HG03571 (cell line): Measurements from ENCODE around the gene SUMO3.

Experiments
- ATAC-seq: cut with Tn5 transposase; IDR thresholded peaks from one replicate; pipeline ENCODE4 v1.9.1; 2021; ENCODE audit not compliant: unreplicated experiment

Gene SUMO3

DNA sequence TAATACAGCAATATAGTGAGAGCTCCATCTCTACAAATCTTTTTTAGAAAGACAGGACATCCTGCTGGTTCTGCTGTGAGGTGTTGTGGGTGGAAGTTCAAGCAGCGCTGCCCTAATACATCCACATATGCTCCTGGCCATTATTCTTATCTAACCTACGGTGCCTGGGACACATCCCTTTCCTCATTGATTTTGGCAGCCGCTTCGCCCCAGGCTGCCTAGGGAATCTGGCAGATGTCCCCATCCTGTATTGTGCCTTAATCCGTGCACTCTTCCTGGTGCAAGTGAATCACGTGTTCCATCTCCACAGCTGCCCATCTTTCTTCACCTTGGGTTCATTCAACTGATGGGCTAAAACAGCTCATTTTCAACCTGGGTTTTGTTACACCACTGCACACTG lies 13.1 kb downstream of the SUMO3 start:
- ATAC-seq, result no peak

DNA sequence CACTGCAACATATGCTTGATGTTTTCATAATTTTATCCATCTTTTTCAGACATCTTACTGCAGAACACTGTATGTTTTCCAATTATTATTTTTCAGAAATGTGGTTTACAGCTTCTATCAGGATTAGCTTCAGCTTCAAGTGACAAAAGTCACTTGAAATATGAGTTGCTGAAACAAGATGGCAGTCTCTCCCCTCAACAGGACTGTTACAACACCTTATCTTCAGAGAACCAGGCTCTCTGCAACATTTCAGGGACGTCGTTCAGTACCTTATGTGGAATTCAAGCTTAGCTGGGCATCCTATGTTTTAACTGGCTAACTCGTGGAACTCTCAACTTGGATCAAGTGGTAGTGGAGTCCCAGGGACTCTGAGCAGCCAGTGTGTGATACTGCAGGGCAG lies 14.2 kb downstream of the SUMO3 start:
- no peak for ATAC-seq

DNA sequence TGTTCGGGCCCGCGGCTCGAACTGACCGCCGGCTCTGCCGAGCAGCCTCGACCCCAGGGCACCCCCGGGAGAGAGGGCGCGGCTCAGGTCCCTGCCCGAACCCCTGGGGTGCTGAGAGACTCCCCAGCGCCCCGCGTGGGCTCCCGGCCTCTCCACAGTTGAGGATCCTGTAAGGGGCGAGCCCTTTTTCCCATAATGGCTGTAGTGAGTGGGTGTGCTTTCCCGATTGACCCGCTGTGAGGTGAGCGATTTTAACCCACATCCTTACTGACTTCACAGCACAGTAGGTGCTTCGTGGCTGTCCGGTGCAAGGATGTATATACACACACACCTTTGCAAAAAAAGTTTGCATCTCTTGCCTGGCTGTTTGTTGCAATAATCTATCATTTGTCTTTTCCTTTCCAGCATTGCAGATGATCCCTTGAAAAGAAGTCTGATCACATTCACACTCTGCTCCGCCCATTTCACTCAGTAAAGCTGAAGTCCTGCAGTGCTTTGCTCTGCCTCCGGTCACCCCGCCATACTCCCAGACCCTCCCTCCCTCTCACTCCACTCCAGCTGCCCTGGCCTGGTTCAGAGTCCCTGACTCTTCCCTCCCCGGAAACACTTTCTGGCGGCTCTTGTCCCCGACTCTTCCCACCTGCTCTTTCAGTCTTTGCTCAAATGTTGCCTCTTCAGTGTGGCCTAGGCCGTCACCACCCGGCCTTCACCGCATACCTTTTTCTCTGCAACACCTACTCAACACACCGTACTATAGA lies 15.3 kb downstream of the SUMO3 start:
- no peak for ATAC-seq

DNA sequence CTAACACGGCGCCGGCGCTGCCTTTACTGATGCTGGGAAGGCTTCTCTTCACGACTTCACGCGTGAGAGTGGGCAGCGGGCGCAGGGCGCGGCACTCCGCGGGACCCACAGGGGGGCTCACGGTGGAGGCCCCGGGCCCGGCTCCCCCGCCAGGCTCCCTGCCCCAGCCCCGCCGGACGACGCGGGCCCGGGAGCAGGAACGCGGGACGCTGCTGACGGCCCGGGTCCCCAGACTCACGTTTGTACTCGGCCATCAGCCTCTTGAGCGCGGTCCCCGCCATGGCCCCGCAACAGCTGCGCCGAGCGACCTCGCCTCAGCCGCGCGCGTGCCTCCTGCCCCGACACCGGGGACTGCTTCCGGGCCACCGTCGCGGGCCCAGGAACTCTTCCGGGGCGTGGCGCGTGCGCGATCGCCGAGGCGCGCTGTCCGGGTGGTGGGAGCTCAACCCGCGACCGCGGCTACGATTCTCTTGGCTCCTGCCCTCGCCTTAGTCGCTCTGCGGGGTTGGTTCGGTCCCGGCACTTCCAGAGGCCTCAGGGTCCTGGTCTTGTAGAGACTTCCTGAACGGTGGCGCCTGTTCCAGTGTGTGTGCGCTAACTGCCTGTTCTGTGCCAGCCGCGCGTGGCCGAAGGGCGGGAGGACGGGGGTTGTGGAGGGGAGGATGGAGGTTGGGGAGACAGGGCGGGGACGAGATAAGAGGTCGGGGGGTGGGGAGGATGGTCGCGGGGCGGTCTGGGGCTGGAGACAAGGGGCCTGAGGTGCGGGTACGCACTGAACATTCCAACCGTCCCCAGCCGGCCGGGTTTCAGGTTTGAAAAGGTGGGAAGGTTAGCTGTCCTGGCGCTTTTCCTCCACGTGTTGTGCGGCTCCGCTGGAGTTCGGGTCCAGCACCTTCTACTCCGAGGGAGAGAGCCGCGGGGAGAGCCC lies 16.1 kb downstream of the SUMO3 start, which contains the start of gene UBE2G2:
Gene UBE2G2 (minus strand): TSS at position 353 of the 928 bp plus-strand sequence. CDS start 72 bp downstream, at position 281.
- ATAC-seq, result peak; percentile 71

DNA sequence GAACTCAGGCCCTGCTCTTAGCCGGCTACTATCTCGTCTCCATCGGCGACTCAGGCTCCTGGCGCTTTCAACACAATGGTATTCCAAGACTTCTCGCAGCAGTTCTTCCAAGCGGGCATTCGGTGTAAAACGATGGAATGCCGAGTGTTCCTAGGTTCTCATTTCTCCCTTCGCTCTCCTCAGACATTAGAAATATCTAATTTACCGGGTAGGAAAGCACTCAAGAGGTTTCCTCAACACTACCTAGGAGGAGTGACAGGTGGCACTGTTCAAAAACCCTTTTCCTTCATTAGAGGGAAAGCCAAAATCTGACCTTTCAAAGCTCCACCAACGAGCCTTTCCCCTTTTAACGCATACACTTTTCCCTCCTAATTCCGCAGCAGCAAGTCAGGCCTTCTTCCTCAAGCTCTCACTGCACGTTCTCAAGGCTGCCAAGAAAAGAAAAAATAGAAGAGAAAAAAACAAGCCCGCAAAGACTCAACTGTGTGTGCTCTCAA lies 16.8 kb downstream of the SUMO3 start:
- ATAC-seq, result no peak

DNA sequence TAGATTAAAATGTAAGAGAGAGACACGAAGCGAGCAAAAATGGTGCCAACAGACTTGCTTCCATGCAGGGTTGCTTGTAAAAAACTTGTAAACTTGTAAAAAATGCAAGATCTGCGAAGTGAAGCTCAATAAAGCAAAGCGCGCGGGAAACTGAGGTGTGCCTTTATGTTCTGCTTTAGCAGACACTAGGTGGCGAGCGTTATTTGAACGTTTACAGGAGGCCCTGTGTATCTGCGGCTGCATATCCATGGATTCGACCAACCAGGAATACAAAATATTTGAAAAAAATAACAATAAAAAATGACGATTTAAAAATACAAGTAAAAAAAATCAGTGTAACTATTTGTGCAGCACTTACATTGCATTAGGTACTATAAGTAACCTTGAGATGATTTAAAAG lies 17.8 kb downstream of the SUMO3 start:
- no peak for ATAC-seq

DNA sequence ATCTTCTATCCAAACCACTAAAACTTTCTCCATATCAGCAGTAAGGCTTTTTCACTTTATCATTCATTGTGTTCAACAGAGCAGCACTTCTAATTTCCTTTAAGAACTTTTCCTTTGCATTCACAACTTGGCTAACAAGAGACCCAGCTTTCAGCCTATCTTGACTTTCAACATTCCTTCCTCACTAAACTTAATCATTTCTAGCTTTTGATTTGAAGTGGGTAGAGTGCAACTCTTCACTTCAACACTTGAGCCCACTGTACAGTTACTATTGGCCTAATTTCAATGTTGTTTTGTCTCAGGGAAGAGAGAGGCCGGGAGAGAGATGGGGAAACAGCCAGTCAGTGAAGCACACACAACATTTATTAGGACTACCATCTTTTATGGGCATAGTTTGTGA lies 18.2 kb downstream of the SUMO3 start:
- ATAC-seq, result no peak

DNA sequence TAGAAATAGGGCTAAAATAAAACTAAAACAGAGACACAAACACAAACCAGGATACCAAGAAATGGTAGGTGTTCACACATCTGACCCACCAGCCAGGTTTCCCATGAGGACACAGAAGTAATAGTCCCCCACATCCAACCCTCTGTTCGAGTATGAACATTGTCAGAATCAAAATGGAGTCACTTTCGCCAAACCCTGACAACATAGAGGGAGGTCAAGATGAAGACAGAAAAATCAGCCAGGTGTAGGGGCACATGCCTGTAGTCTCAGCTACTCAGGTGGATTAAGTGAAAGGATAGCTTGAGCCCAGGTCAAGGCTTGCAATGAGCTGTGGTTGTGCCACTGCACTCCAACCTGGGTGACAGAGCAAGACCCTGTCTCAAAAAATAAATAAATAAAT lies 20.1 kb downstream of the SUMO3 start:
- ATAC-seq, result no peak

DNA sequence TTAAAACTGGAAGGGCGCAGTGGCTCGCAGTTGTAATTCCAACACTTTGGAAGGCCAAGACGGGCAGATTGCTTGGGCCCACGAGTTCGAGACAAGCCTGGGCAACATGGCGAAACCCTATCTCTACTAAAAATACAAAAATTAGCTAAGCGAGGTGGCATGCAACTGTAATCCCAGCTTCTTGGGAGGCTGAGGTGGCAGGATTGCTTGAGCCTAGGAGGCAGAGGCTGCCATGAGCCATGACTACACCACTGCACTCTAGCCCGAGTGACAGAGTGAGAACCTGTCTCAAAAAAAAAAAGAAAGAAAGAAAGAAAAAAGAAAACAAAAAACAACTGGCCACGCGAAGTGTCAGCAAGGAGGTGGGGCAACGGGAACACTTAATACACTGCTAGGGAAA lies 22.5 kb downstream of the SUMO3 start:
- no peak for ATAC-seq

DNA sequence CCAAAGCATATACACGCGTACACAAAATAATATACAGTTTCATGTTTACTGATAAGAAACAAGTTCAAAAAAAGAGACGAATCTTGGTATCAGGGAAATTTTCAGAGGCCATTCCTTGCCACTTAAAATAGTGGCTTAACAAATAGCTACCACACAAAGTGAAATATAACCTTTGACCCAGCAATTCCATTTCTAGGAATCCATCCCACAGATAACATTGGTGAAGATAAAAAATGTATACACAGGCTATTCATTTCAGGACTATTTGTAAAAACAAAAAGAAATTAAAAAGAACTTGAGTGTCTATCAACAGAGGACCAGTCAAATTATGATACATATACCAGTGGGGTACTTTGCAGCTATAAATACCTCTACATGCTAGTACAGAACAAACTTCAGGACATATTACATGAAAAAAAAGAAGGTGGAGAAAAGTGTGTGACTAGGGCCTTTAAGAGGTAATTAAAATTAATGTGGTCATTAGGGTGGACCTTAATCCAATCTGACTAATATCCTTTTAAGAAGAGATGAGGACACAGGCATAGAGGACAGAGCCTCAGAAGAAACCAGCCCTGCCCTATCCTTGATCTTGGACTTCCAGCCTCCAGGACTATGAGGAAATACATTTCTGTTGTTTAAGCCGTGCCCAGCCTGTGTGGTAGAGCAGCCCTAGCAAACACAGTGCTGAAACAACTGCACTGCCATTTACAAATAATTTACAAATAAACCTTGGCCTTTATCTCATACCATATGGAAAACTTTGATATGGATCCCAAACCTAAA lies 24.1 kb downstream of the SUMO3 start:
- no peak for ATAC-seq

DNA sequence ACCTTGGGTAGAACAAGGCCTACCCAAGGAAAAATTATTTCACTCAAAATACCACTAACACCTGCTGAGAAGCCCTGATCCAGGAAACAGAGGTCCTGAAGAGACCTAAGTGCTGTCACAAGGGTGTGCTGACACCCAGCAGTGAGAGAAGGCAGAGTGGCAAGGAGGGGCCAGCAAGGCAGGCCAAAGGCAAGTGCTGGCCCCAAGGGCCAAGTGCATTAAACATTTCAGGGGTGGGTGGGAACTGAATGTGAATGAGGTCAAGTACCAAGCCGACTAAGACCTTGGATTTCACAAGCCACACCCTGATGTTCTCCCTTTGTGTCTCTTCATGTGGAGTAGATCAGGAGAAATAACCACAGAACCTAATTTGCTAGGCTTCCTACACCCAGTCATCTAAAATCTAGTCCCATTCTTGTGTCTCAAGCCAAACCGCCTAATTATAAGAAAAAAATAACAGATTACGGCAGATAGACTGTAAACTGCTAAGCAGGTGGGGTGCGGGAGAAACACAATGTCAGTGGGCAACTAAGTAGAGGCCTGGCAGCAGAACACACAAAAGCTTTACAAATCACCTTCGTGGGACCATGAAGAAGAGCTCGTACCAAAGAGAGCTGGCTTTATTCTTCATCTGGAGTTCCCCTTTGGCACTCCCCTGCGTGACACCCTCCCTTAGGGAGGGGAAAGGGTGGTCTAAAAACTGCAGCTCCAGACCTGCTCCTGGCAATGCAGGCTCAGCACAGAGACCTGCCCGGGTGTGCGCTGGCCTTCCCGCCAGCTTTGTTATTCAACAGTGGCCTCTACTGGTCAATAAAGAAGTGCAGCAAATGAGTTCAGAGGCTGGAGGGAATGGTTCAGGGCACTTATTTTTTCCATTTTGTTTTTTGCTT lies 24.9 kb downstream of the SUMO3 start:
- ATAC-seq, result peak; percentile 53

DNA sequence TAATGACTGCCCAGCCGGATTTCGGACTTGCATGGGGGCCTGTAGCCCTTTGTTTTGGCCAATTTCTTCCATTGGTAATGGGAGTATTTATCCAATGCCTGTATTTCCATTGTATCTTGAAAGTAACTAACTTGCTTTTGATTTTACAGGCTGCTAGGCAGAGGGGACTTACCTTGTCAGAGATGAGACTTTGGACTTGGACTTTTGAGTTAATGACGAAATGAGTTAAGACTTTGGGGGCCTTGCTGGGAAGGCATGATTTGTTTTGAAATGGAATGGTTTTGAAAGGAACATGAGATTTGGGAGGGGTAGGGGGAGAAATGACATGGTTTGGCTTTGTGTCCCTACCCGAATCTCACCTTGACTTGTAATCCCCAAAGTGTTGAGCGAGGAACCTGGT lies 25.9 kb downstream of the SUMO3 start:
- no peak for ATAC-seq

DNA sequence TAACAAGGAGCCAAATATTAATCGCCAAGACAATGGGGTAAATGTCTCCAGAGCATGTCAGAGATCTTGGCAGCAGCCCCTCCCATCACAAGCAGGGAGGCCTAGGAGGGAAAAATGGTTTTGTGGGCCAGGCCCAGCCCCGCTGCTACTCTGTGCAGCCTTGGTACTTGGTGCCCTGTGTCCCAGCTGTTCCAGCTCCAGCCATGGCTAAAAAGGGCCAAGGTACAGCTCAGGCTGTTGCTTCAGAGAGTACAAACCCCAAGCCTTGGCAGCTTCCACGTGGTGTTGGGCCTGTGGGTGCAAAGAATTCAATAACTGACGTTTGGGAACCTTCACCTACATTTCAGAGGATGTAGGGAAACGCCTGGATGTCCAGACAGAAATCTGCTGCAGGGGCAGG lies 26.6 kb downstream of the SUMO3 start:
- ATAC-seq, result no peak

DNA sequence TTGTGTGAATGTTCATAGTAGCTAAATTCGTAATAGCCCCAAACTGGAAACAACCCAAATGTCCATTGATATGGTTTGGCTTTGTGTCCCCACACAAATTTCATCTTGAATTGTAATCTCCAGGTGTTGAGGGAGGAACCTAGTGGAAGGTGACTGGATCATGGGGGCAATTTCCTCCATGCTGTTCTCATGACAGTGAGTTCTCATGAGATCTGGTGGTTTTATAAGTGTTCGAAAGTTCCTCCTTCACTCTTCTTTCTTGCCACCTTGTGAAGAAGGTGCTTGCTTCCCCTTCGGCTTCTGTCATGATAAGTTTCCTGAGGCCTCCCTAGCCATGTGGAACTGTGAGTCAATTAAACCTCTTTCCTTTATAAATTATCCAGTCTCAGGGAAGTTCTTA lies 27.5 kb downstream of the SUMO3 start:
- ATAC-seq, result no peak

DNA sequence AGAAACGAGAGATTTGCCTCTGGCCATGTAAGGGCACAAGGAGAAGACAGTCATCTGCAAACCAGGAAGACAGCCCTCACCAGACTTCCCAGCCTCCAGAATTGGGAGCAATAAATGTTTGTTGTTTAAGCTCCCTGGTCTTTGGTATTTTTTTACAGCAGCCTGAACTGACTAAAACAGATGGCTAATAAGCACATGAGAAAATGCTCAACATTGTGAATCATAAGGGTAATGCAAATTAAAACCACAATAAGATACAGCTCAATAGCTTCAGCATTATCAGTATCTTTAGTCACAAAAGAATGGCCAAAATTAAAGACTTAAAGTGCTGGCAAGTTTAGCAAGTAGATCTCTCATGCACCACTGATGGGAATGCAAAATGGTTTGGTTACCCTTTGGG lies 28.0 kb downstream of the SUMO3 start:
- no peak for ATAC-seq

DNA sequence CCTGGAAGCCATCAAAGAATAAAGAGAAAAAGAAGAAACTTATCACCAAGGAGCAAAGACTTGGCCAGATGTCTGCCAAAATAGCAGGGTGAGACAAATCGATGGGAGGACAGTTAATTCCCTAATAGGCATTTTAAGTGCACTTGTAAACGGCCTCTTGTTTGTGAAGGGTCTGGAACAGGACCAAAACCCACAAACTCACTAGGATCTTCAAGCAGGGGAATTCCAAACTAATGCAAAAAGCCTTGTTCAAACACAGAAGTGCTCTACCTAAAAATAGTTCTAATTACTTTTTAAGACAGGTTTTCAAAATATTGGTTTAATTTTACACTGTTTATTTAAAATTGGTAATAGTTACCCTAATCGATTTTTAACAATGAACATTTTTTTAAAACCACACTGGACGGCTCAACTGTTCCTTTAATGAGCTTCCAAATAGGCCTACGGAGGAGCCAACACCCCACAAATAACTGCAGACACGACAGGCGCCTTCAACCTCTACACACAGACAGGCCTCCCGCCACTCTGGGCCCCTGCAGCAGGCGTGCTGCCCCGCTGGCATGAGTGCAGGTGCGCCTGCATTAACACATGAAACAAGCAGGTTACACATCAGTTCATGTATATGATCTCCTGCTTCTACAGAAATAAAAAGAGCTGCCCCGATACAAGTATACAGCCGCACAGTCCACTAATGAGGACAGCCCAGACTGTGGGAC lies 32.1 kb downstream of the SUMO3 start:
- ATAC-seq, result no peak

DNA sequence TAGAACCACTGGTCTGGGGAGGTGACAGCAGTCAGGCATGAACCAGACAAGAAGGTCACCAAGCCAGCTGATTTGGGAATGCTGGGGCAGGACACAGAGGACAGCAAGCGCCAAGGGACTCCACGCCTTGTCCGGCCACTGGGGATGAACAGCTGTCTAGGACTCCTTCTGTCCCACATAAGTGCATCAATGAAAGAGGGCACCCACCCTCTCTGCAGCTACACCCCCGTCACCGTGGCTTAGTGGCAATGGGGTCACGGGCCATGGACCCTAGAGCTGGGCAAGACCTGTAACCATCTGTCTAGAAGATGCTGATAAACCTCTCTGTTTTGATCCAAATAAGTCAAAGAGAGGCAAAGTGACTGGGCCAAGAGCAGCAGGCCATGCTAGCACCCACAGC lies 33.1 kb downstream of the SUMO3 start:
- no peak for ATAC-seq

DNA sequence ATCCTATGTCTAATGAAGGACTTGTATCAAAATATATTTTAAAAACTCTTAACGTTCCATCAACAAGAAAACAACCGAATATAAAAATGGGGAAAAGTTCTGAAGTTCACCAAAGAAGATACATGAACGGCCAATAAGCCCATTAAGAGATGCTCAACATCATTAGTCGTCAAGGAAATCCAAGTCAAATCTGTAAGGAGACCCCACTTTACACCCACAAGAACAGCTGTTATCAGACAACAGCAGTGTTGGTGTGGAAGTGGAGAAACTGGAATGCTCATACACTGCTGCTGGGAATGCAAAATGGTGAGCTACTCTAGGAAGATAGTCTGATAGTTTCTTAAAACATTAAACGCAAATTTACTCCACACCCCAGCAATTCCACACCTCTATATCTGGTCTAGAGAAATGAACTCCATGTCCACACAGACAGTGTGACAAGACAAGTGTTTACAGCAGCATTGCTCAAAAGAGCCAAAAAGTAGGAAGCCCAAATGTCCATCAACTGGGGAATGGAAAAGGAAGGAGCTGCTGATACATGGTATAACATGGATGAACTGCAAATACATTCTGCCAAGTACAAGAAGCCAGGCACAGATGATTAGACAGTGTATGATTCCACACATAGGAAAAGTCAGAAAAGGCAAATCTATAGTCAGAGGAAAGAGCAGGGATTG lies 34.7 kb downstream of the SUMO3 start:
- ATAC-seq, result no peak
